Colon (tissue), 2 donors: ENCODE results near the gene RASSF7.

Source experiments
- FAIRE-seq: peaks from 2 replicates; lab custom pipeline; 2012; peaks lifted over from hg19 to GRCh38; lab: Jason Lieb, UNC
- donor health status: control.
- donor health status: control.

The RASSF7 gene

DNA sequence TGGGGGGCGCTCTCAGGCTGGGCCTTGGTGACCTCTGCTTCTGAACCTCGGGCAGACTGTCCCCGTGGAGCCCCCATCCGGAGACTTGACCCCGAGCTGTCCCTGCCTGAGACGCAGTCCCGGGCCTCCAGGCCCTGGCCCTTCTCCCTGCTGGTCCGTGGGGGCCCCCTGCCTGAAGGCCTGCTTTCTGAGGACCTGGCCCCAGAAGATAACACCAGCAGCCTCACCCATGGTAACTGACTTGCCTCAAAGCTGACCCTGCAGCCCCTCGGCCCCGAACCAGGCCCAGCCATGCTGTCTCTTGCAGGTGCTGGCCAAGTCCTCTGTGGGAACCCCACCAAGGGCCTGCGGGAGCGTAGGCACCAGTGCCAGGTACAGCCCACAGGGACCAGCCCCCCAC lies 9.2 kb upstream of the RASSF7 start:
- no peak for FAIRE-seq

DNA sequence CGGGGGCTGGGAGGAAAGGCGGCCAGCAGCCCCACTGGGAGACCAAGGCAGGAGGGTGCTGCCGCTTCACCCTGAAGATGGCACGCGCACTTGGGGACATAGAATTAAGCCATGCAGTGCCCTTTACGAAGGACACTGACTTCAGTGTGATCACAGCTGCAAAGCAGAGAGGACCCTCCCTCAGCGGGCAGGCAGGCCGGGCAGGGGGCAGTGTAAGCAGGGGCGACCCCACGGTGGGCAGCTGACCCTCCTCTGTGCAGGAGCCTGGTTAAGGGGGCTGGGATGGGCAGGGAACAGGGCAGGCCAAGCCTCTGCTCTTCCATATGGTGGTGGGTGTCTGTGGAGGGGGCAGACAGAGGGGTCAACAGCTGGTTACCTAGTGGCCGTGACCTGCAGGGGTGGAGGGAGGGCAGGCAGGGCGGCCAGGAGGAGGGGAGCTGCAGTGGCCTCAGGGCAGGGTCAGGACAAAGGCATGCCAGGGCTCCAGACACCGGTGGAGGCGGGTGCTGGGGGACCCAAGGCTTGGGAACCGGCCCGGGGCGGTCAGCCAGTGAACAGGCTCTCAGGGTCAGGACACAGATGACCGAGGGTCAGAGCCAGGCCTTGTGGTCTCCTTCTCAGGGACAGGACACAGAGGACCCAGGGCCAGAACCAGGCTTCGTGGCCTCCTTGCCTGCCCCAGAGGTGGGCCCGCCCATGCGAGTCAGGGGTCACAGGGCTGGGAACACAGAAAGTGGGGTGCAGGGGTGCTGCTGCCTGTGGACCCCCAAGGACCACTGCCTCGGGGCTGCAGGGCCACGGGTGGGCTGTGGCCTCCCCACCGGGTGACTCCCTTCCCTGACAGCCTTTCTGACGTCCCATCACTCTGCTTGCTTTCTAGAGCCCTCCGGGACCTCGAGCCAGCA lies 7.4 kb upstream of the RASSF7 start:
- FAIRE-seq: no peak

DNA sequence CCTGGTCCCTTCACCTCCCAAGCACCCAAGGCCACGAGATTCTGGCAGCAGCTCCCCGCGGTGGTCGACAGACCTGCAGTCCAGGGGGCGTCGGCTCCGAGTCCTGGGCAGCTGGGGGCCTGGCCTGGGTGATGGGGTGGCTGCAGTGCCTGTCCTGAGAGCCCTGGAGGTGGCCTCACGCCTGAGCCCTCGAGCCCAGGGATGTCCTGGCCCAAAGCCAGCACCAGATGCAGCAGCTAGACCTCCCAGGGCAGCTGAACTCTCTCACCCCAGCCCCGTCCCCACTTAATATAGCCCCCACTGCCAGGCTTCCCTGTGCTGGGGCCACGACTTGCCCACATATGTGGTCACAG lies 6.8 kb upstream of the RASSF7 start:
- FAIRE-seq: no peak

DNA sequence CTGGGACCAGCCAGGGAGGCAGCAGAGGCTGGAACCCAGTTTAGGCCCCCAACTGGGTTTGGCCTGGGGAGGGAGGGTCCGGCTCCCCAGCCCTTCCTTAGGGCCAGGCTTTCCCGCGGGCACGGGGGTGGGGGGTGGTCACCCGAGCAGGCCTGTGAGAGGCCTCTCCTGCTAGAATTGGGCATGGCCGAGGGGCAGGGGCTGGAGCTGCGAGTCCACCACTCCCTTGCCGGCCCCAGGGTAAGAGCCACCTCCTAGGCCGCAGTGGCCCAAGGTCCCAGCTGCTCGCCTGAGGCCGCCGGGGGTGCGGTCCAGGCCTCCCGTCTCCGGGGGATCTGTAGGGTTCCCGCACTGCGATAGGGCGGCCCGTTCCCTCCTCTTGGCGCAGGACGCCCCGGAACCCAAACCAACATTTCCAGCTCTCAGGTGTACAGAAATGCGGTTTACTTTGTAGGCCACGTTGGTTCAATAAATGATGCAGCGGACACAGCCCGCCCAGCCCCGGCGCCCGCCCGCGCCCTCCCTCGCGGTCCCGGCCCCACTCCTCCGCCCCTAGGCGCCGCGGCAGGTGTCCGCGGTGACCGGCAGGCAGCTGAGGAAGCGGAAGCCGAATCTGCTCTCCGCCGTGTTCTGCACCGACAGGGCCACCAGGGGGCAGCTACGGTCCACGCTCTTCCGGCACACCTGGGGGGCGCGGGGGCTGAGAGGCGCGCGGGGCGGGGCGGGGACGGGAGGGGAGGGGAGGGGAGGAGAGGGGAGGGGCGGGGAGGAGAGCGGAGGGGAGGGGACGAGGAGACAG lies 6.1 kb upstream of the RASSF7 start:
- FAIRE-seq: no peak

DNA sequence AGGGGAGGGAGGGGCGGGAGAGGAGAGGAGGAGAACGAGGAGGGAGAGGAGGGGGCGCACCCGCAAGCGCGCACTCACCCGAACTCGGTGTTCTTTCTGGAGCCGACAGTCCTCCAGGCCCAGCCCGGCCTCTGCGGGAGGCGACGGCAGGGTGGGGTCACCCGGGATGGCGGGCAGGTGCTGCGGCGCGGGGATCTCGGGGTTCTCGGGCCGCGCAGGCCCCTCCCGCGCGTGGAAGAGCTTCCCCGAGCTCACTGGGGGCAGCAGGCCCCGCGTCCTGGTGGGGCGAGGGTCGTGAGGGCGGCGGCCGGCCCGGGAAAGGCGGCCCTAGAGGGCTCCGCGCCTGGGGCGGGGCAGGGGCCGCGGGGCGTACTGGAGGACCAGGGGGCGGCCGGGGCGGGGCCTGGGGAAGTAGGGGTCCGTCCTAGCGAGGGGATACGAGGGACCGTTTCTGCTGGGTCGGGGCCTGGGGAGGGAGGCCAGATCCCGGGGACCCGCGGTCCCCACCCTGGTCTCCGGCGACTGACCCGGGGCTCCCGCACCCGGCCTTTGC lies 5.5 kb upstream of the RASSF7 start:
- FAIRE-seq: no peak

DNA sequence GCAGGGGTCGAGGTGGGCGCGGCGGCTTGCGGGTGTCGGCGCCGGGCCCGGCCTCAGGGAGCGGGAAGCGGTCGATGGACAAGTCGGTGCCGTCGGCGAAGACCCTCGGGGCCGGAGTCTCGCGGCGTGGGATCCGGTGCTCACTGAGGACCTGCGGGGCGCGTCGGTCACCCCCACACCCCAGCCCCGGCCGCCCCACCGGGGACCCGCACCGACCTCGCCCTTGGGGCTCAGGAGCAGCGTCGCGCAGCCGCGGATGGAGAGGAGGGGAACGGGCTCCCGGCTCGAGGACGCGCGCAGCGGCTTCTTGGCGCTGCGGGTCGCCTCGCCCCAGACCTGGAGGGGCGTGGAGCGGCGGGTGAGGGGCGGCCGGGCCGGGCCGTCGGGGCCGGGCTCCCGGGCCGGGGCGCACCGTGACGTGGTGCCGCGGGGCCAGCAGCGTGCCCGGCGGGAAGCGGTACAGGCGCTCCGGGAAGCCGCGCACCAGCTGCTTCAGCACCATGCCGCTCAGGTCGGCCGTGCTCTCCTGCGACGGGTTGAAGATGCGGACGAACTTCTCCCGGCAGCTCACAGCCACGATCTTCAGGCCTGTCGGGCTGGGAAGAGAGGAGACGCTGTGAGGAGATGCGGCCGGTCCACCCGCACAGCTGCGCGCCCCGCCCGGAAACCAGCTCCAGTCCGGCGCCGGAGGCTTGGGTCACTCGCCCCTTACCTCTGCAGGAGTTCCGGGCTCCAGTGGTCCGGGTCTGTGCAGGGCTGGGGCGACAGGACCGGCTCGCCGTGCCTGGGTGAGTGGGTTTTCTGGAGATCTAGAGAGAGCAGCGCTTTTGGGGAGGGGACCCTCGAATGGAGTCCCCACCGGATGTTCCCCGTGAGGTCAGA lies 4.7 kb upstream of the RASSF7 start:
- FAIRE-seq: no peak

DNA sequence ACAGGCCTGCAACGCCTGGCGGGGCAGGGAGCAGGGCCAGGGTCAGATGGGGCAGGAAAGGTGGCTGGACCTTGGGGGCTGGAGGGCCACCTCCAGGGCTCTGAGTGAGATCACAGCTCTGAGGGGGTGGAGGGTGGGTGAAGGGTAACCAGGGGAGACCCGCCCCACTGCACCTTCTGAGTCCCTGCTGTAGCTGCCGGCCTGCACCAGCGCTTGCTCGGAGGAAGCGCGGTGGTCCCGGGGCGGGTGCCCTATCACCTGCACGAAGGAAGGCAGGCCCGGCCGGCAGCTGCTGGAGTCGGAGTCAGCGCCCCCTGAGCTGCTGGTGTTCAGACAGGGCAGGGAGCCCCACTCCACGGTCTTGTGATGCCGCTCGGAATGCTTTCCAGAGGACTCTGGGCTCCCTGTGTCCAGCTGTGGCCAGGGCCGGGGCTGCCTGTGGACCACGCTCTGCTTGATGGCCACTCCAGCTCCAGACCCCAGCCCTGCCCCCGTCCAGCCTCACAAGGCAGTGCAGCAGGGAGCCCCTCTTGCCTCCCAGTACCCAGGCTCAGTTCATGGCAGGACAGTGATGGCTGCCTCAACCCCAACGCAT lies 4.0 kb upstream of the RASSF7 start:
- FAIRE-seq: no peak

DNA sequence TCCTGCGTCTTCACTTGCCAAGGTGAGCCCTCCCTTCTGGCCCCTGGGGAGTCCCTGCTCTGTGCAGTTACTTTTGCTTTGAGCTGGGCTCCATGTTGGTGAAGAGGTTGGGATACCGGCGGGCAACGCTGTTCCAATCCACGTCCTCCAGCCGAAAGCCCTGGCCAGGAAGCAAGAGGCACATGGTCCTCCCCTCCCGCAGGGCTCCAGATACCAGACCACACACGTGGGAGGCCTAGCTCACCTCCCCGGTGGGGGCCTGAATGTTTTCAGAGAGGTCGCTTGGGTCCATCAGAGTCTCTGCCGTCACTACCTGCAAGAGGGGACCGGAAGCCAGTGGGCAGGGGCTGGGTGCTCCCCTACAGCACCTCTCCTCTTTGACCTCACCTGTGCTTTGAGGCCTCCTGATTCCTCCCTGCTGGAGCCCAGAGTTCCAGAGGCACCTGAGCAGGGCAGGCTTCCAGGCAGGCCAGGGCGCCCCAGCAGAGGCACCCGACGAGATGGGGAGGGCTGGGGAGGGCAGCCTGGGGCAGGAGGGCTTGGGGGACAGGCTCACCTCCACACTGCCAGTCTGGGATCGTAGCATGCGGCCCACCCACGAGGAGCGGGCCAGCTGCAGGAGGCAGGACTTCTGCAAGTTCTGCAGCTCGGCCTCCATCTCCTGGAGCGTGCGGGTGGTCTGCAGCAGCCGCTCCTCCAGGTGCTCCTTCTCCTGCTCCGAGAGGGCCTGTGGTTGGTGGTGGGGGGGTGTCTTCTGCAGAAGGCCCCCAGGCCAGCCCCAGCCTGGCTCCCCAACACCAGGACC lies 3.2 kb upstream of the RASSF7 start:
- no peak for FAIRE-seq

DNA sequence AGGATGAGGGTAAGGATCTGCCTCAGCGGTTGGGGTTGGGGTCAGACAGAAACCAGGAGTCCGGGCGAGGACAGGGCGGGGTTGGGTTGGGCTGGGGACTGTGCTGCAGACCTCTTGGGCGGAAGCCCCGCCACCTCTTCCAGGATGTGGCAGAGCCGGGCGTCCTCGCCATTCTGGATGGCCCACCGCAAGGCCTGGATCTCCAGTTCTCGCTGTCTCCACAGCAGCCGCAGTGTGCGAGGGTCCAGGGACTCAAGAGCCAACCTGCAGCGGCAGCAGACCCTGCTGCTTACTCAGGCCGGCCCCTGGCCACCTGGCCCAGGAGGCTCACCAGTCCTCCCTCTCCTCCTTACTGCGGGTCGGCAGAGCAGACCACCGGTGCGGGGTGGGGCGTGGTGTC lies 2.3 kb upstream of the RASSF7 start:
- FAIRE-seq: no peak

DNA sequence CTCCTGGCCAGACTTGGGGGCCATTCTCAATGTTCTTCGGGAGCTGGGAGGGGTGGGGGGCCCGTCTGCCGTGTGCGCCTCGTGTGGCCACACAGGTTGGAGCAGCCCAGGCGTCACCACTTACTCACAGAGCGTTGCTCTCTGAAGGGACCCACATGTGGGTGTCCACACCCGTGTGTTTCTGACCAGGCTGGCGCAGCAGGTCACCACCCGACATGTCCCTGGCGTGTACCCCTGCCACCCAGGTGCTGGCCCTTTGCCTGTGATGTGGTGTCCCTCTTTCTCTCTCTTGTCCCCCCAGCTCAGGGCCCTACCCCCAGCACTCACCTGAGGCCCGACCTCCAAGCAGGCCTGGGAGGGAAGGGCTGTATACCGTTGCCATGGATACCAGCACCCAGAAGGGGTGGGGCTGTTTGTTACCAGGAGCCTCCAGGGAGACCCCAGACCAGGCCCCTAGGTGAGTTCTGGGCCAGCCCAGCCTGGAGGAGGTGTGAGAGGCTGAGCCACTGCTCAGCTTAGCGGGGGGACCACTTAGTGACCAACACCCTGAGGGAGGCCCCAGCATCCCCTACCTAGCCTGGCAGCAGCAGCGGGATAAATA lies 1.6 kb upstream of the RASSF7 start:
- FAIRE-seq: no peak

DNA sequence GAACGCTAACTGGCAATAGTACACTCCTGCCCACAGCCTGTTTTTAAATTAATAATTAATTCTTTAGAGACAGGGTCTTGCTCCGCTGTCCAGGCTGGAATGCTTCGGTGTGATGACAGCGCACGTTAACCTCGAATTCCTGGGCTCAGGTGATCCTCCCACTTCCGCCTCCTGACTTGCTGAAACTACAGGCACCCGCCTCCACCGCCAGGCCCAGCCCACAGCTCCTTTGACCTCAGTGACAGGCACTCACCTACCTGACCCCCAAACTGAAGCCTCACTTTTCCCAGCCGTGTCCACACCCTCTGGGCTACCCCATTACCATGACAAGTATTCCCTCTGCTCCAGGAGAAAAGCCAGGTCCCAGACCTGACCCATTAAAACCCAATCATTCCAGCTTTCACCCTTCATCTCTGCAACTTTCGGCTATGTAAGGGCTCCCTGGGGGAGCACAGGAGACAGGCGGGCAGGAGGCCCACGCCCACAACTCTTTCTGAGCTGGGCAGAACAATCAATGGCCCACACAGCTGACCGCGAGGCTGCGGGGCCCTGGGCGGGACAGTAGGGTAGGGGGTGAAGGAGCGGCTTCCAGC lies 962 bp upstream of the RASSF7 start:
- FAIRE-seq: no peak

DNA sequence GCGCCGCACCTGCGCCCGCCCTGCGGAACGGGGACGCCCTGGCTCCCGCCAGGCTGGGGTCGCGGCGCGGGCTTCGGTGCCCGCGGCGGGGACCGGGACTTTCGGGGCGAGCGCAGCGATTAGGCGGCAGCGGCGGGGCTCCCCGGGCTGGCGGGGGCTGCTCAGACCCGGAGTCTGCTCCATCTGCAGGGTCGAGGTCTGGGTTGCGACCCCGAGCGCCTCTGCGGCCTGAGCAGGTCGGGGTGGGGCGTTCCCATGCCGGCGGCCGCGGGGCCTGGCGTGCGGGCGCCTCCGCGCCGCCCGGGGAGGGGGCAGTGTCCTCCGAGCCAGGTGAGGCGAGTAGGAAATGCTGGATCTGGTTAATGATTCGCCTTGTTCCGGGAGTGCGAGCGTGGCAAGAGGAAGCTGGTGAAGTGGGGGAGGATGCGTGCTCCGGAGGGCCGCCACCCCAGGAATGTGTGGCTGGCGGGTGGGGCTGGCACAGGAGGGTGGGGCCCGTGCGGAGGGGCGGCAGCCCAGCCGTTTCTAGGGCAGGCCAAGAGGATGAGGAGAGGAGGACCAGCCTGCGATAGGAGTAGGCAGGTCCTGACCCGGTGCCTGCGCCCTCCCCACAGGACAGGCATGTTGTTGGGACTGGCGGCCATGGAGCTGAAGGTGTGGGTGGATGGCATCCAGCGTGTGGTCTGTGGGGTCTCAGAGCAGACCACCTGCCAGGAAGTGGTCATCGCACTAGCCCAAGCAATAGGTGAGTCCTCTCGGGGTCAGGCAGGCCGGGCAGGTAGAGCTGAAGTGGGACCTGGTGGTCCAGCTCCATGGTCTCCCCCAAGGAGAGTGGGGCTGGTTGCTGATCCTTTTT lies 606 bp downstream of the RASSF7 start:
- no peak for FAIRE-seq

DNA sequence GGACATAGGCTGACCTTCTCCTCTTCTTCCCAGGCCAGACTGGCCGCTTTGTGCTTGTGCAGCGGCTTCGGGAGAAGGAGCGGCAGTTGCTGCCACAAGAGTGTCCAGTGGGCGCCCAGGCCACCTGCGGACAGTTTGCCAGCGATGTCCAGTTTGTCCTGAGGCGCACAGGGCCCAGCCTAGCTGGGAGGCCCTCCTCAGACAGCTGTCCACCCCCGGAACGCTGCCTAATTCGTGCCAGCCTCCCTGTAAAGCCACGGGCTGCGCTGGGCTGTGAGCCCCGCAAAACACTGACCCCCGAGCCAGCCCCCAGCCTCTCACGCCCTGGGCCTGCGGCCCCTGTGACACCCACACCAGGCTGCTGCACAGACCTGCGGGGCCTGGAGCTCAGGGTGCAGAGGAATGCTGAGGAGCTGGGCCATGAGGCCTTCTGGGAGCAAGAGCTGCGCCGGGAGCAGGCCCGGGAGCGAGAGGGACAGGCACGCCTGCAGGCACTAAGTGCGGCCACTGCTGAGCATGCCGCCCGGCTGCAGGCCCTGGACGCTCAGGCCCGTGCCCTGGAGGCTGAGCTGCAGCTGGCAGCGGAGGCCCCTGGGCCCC lies 1.4 kb downstream of the RASSF7 start:
- no peak for FAIRE-seq

DNA sequence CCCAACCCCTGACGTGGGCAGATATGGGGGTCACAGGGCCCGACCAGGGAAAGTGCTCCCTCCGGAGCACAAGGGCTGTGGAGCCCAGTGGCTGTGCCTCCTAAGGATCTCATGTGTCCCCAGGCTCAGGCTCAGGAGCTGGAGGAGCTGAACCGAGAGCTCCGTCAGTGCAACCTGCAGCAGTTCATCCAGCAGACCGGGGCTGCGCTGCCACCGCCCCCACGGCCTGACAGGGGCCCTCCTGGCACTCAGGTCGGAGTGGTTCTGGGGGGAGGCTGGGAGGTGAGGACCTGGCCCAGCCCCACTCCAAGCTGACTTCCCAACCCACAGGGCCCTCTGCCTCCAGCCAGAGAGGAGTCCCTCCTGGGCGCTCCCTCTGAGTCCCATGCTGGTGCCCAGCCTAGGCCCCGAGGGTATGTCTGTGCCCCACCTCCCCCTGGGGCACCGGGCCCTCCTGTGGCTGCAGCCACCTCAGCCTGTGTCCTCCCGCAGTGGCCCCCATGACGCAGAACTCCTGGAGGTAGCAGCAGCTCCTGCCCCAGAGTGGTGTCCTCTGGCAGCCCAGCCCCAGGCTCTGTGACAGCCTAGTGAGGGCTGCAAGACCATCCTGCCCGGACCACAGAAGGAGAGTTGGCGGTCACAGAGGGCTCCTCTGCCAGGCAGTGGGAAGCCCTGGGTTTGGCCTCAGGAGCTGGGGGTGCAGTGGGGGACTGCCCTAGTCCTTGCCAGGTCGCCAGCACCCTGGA lies 2.5 kb downstream of the RASSF7 start:
- no peak for FAIRE-seq

DNA sequence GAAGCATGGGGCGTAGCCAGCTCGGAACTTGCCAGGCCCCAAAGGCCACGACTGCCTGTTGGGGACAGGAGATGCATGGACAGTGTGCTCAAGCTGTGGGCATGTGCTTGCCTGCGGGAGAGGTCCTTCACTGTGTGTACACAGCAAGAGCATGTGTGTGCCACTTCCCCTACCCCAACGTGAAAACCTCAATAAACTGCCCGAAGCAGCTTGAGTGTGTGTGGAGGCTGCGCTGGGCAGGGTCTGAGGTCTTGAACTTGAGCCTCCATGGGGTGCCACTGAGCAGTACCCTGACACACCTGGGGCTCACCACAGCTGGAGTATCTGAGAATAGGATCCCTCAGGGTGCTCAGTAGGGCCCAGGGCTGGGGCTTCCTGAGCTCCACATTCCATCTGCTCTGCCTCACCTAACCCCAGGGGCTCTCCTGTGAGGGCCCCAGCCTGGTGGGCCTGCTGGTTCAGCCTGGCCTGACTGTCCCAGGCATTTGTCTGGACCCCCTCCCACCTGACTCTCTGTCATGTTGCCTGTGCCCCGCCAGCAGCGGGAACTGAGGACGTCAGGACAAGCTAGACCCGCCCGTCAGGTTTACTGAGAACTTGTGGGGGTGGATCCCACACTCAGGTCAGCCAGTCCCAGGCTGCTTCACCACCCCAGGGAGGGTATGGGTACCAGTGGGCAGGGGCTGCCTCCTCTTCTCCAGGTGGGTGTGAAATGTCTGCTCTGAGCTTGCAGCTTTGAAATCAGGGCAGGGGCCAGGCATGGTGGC lies 3.2 kb downstream of the RASSF7 start:
- no peak for FAIRE-seq

DNA sequence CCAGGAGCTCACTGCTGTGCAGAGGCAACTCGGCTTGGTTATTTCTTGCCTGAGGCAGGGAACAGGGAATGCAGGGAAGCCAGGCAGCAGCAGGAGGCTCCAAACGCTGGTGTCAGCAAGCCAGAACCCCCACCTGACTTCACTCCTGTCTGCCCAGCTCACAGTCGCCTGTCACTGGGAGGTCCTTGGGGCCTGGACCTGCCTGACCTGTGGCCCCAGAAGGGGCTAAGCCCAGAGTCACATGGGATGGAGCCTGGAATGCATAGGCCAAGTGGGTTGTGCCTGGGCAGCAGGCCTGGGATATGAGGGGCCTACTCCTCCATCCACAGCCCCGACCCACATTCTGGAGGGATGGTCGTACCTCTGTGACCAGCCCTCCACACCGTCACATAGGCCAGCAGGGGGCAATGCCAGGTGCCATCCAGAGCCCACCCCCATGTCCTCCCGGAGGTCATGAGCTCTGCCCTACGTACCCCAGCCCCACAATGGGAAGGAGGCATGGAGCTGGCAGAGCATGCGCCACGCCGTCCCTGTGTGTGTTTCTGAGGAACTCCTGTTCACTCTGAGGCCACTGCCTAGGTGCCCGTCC lies 5.2 kb downstream of the RASSF7 start:
- FAIRE-seq: no peak
